ENCODE data around the gene GPC6.
A peak's percentile ranks its signal among the peaks of the same experiment; 100 is the strongest.

Gene GPC6

DNA sequence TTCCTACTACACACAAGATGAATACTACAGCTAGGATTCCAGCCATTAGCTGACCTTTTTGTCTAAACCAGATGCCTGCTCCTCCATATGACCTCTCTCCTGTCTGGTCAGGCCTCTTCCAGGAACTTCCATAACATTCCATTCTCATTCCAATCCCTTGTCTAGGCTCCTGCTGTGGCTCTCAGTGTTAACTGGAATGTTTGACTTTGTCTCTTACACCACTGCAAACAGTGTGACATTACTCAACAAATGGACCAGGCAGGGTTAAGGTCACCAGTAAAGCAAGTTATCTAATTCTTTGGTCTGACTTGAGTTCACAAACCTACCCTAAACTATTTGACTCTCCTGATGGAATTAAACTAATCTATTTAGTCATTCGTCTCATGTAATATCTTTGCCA, 2.1 kb upstream of the GPC6 start:
- TF ChIP-seq CTCF (IDR thresholded peaks at IDR 0.05; ENCODE audit: low read depth, low read length): no peak
- no peak for DNase-seq (ENCODE audit: extremely low read depth, low read depth)

GRCh38 chr13:93225610-93226009, 997 bp upstream of the GPC6 start:
- DNase-seq (ENCODE audit: extremely low read depth, low read depth): no peak
- TF ChIP-seq CTCF (IDR thresholded peaks at IDR 0.05; ENCODE audit: low read depth, low read length): no peak

DNA sequence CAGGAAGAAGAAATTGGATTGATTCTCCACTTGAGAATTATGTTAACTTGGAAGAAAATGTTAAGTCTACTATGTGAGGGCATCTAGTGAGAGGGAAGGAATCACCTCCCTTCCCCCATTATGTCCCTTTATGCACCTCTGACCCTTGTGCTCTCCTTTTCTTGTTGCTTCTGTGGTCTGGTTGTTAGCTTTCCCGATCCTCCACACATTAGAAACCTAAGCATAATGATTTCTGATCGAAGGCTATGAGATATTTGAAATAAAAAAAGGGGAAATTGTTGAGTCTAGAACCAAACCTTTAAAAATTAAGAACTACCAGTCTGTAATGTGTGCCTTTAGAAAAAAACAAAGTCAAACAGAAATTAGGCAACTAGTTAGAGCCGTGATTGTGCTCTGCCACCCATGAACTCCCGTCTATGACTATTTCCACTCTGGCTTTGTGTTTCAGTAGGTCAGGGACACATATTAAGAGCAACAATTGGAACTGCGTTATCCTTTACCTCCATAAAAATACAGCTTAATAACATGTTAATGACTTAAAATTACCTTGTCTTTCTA, 463 bp upstream of the GPC6 start:
- DNase-seq (ENCODE audit: extremely low read depth, low read depth): no peak

GRCh38 chr13:93227280-93227877, 772 bp downstream of the GPC6 start:
- TF ChIP-seq CTCF (IDR thresholded peaks at IDR 0.05; ENCODE audit: low read depth, low read length): peak; percentile 14
- DNase-seq (ENCODE audit: extremely low read depth, low read depth): no peak

More for the DNA sequence above, 463 bp upstream of the GPC6 start:
- TF ChIP-seq CTCF (IDR thresholded peaks at IDR 0.05; ENCODE audit: low read depth, low read length): no peak

DNA sequence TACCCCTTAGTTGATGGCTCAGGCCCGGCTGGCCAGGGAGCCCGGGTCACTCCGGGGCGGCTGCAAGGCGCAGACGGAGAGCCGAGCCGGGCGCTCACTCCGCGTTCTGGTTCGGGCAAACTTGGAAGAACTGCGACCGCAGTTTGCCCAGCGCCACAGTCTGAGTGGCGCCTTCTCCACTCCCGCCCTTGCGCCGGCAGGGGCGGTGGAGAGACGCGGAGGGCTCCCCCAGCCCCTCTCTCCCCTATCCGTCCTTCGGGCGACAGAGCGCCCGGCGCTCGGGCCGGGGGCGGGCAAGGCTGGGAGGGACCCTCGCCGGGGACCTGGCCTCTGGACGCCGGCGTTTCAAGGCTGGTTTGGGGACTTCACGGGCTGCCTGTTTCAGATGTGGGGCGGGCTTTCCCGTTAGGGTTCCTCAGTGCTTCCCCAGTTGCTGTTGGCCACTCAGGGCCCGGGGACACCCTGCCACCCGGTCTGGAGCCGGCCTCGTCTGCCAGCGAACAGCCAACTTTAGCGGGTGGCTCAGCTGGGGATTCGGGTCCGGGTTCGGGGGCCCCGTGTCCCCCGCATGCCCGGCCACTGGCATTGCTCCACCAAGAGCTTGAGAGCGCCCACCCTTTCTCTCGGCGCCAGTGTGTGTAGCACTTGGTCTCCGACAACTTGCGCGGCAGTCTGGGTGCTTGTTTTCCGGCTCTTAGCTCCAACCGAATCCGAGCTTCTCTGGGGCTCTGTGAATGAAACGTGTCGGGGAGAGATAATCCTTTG, 1.5 kb downstream of the GPC6 start:
- DNase-seq (ENCODE audit: extremely low read depth, low read depth): no peak
- TF ChIP-seq CTCF (IDR thresholded peaks at IDR 0.05; ENCODE audit: low read depth, low read length): peak; percentile 67

- TF ChIP-seq CTCF (IDR thresholded peaks at IDR 0.05; ENCODE audit: low read depth, low read length): no peak
- DNase-seq (ENCODE audit: extremely low read depth, low read depth): no peak
Observed at GRCh38 chr13:93228643-93228937, 2.0 kb downstream of the GPC6 start.

DNA sequence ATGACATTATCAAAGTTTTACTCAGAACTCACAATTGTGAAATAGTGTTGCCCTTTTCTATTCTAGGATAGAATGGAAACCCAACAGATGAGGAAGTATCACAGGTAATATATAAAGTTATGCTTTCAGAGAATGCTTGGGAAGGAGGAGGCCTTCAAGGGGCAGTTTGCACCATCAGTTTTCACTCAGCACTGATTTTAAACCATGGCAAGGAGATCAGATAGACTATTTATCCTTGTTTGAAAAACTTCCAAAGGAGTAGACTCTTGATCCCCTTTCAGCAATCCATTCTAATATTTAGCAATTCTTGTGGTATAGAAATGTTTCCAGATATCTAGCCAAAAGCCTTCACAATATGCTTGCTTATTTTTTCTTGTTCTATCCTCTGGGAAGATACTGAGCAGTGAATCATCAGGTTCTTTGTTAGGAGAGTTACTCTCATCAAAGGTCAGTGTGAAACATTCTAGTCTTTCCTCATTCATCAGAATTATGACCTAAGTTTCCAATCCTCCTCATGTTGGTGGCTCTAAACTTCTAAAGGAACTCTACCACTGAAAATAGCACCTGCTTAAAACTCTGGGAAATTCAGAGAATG, 3.8 kb downstream of the GPC6 start:
- no peak for TF ChIP-seq CTCF (IDR thresholded peaks at IDR 0.05; ENCODE audit: low read depth, low read length)
- no peak for DNase-seq (ENCODE audit: extremely low read depth, low read depth)

All from AG09319 (cell line).